GM21723 (cell line): Measurements from ENCODE around the gene CCNH.
A peak's percentile ranks its signal among the peaks of the same experiment; 100 is the strongest.

ENCODE experiments used
- ATAC-seq: cut with Tn5 transposase; IDR thresholded peaks from one replicate; pipeline ENCODE4 v1.9.1; 2021; ENCODE audit warnings: mild to moderate bottlenecking, moderate library complexity; ENCODE audit not compliant: unreplicated experiment

Gene CCNH

GRCh38 chr5:87361536-87362213 is 51.1 kb downstream of the CCNH start:
- no peak for ATAC-seq

GRCh38 chr5:87361031-87361445 is 51.7 kb downstream of the CCNH start:
- ATAC-seq: no peak

- ATAC-seq: no peak
Observed at GRCh38 chr5:87360132-87360531, 52.6 kb downstream of the CCNH start.

- ATAC-seq: no peak
Observed at GRCh38 chr5:87359106-87359505, 53.6 kb downstream of the CCNH start.

- ATAC-seq: peak; percentile 52
Observed at GRCh38 chr5:87354496-87354895, 58.2 kb downstream of the CCNH start.

GRCh38 chr5:87347841-87348240 is 64.9 kb downstream of the CCNH start:
- ATAC-seq: no peak

GRCh38 chr5:87347272-87347671 is 65.5 kb downstream of the CCNH start:
- ATAC-seq: no peak
